ENCODE measurements around the gene GRID1.

GRID1 gene

DNA sequence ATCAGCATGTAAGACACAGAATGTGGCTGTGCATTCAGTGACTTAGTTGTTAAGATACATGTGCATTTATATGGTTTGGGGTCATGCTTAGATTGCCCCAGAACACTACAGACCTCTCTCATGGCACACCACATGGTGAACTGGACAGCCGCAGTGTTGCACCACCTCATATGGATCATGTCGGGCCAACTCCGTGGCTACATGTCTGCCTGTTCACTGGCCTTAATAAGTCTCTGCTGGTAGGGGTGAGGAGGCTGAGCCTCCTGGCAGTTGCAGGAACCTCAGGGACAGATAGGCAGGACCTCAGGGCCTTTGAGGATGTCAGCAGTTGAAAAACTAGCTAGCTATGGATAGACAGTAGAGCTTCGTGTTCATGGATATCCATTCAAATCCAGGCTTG is 751.0 kb downstream of the GRID1 start:
- no peak overlapping the region for H3K4me3 ChIP-seq (ENCODE audit: low read depth, low read length)

GRCh38 chr10:85614981-85615380 is 751.6 kb downstream of the GRID1 start:
- H3K4me3 ChIP-seq (ENCODE audit: low read depth, low read length): no peak overlapping the region

DNA sequence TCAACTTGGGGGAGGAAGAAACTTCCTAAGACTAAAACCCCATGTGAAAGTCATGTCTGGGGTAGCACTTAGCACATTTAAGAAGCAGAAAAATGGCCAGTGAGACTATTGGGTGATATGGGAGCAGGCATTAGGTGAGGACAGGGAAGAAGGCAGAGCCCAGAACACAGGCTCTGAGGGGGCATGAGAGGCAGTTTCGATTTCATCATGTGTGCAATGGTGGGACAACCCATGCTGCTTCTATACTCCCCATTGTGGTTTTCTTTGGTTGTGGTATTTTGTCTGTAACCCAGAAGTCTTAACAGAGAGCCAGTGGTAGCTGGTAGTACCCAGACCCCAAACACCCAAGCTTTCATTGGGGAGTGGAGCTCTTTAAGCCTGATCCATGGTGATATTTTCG is 752.0 kb downstream of the GRID1 start:
- H3K4me3 ChIP-seq (ENCODE audit: low read depth, low read length): no peak overlapping the region

DNA sequence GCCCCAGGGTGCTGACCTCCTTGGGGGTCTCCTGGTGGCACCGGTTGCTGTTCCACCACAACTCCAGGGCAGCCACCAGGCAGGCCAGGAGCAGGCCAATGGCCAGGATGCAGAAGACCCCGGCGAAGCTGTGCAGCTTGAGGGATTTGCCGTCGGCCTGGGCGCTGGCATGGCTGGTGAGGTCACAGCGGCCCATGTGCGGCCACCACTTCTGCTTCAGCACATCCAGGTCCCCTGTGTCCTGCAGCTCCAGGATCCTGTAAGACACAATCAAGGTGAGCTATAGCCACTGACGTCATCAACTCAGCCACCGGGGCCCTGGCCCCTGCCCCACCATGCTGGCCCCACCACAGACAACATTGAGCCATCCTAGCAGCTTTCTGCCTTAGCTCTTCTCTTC is 753.2 kb downstream of the GRID1 start:
- no peak overlapping the region for H3K4me3 ChIP-seq (ENCODE audit: low read depth, low read length)

DNA sequence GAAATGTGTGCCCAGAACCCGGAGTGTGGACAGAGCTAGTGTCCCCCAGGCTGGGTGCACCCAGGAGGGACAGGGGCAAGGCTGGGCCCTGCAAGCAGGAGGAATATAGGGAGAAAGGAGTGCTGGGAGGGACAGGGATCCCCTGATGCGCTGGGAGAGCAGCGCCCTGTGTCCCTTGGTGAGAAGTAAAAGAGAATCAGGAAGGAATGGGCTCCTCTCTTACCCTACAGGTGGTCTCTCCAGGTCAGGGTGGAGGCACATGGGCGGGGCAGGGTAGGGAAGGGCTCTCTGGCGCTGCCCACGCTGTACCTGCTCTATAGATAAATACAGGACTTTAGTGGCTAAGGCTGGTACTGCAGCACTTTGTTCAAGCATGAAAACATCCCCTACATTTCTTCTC is 753.8 kb downstream of the GRID1 start:
- H3K4me3 ChIP-seq (ENCODE audit: low read depth, low read length): no peak overlapping the region

DNA sequence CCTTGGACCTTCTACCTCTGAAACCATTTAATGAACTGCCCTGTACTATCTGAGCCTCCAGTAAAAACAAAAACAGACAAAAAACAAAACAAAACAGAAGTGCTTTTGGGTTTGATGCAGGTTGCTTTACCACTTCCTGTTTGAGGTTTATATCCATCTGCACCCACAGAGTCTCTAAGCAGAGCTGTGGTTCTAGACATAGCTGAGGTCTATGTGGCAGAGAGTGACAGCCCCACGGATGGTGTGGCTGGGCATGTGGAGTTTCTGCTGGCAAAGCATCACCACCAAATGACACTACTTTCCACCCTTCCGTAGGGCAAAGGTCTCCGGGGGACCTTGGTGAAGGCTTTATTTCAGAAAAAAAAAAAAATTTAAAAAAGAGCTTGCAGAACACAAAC is 754.2 kb downstream of the GRID1 start:
- no peak overlapping the region for H3K4me3 ChIP-seq (ENCODE audit: low read depth, low read length)

GRCh38 chr10:85611746-85612377 is 754.7 kb downstream of the GRID1 start:
- no peak overlapping the region for H3K4me3 ChIP-seq (ENCODE audit: low read depth, low read length)

DNA sequence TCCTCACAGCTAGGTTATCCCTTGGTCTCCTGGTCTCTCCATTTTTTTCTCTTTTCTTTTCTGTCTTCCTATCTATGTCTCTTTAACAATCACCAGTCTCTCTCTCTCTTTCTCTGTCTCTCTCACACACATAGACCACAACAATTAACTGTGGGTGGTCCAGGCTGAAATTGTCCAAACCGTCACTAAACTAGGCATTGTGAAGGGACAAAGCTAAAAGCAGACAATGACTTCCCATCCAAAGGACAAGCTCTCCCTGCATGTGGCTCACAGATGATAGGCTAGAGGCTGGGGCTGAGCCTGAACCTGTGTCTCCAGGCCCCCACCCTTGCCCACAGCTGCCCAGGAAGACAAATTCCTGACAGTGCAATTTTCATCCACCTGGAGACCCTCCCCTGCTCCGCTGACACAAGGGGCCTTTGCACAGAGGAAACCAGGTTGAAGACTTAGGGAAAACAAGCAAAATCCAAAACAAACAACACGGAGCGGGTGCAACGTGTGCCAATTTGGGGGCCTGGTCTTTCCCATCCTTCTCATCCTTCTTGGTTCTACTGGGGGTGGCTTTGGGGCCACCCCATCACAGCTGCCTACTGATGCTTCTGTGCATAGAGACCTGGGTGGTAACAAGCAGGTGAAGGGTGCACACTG is 755.4 kb downstream of the GRID1 start:
- H3K4me3 ChIP-seq (ENCODE audit: low read depth, low read length): no peak overlapping the region

DNA sequence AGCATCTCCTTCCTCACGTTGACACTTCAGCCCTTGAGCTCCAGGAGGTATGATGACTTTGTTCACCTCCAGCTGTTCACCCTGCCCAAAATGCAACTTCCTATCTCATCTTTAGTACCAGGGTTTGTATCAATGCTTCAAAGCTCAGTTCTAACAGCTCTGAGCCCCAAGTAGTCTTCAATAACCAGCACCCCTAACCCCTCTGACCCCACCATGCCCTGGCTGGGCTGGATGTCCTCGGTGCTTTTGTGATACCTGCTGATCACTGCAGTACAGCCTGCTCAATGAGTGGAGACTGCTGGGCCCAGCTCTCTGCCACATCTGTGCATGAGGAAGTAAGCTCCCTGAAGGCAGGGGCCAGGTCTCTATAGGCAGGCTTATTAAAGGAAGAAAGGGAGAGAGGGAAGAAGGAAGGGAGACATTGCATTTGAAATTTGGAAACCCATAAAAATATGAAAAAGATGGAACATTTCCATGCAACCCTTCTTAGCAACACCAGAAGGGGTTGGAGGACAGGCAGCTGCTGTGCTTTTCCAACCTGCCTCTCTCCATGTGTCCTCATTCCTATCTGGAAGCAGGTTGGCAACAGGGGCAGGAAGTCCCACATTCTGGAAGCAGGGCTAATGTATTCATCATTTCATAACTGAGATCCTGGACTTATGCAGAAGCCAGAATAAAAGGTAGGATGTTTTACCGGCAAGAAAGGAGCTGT is 756.1 kb downstream of the GRID1 start:
- no peak overlapping the region for H3K4me3 ChIP-seq (ENCODE audit: low read depth, low read length)

DNA sequence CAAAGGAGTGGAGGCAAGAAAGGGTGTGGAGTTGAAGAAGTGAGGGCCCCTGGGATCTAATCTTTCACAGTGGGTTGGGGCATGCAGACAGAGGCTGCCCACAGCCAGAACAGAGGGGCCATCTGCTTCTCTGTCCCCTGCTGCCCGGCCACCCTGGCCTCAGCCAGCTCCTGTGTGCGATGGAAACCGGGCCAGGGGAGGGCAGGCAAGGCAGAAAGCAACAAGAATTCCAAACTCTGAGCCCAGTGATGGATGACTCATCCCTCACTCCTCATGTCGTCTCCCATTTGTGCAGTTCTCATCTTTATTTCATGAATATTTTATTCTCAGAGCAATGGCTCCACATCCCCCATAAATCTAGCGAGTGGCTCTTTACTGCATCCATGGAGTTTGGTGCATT is 757.1 kb downstream of the GRID1 start:
- no peak overlapping the region for H3K4me3 ChIP-seq (ENCODE audit: low read depth, low read length)

- H3K4me3 ChIP-seq (ENCODE audit: low read depth, low read length): no peak overlapping the region
These were observed 757.9 kb downstream of the GRID1 start for GRCh38 chr10:85608706-85609105.

DNA sequence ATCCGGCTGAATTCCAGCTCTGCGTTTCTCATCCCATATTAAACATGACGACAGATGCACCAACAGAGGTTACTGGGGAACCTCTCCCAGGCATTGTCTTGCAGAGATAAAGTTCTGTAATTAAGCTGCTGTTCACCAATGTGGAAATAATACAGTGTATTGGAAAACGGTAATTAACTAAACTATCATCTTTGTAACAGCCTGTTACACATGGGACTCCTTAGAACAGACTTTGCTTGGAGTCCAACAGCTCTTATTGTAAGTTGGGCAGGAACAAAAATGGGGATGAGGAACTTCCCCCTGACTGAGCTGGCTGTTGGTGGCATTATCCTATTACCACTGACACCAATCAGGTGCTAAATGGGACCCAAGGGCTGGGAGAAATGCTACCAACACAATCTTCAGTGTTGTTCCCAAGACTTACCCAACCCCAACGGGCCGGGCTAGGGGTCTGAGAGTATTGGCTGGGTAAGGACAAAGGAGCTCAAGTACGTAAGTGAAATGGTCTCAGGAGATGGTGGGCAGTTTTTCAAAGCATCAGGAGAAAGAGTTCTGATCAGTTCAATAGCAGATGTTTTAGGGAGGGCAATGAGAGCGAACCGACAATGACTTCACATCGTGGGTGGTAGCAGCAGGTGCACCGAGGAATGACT is 759.4 kb downstream of the GRID1 start:
- no peak overlapping the region for H3K4me3 ChIP-seq (ENCODE audit: low read depth, low read length)

DNA sequence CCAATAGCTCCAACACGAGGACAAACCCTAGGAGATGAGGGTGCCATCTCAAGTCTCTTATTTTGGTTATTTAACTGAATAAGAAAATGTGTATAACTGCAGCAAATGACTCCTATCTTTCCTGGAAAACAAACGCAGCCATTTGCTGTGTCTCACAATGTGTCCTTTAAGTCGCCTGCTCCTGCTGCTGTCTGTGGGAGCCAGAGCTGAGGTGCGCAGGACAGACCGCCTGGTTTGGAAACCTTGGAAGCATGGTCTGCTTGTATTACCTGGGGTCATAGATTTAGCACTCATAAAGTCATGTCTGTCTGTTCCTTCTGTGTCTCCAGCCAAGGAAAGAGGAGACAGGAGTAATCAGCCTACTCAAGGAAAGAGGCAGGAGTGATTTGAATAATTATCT is 760.2 kb downstream of the GRID1 start:
- no peak overlapping the region for H3K4me3 ChIP-seq (ENCODE audit: low read depth, low read length)

DNA sequence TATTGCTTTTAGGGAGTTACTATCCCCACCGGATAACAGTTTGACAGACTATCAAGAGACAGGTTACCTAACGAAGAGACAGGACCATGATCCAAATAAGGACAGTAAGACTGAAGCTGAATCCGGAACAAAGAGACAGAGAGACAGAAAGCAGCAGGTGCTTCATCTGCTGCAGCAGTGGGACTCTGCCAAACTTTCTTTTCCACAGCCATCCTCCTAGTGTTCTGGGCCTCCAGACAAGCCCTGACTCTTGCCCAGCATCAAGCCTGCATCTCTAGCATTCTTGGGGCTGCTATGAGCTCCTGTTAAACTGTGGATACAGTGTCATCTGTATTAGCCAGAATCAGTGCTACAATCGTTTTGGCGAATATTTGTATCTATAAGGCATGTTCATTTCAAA is 761.7 kb downstream of the GRID1 start:
- no peak overlapping the region for H3K4me3 ChIP-seq (ENCODE audit: low read depth, low read length)

GRCh38 chr10:85604136-85604725 is 762.4 kb downstream of the GRID1 start:
- no peak overlapping the region for H3K4me3 ChIP-seq (ENCODE audit: low read depth, low read length)

- H3K4me3 ChIP-seq (ENCODE audit: low read depth, low read length): no peak overlapping the region
These were observed 763.2 kb downstream of the GRID1 start for GRCh38 chr10:85603151-85603940.

DNA sequence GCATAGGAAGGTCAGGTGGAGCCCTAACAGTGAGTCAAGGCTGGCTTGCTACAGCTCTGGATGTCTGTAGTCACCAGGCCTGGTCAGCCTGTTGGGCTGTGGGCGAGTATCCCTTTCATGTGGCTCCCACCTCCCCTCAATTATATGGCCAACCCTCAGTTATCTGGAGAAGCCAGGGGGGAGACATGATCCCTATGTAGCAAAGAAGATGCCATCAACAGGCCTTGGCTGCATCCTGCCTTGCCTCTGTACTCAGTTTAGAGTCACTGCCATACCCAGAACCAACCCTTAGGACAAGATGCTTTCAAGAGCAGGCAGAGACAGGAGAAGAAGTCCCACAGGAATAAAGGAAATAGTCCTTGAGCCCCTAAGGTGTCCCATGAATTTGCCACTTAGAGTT is 763.9 kb downstream of the GRID1 start:
- no peak overlapping the region for H3K4me3 ChIP-seq (ENCODE audit: low read depth, low read length)

DNA sequence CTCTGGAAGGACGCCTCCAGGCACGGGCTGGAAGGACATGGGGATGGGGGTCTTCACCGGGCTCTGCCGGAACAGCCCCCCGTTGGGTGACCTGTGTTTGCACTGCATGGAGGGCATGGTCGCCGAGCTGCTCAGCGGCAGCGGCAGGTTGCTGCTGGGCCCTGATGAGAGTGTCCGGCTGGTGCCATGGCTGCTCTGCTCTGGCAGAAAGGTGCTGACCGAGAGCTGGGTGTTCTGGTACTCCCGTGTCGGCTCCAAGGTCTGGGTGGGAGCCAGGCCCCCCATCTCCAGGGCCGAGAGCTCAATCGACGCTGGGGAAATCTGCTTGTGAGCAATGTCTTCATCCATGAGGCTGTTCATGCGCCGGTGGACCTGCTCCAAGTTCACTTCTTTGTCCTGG is 764.3 kb downstream of the GRID1 start:
- H3K4me3 ChIP-seq (ENCODE audit: low read depth, low read length): no peak overlapping the region

GRCh38 chr10:85601526-85601925 is 765.1 kb downstream of the GRID1 start:
- H3K4me3 ChIP-seq (ENCODE audit: low read depth, low read length): no peak overlapping the region

DNA sequence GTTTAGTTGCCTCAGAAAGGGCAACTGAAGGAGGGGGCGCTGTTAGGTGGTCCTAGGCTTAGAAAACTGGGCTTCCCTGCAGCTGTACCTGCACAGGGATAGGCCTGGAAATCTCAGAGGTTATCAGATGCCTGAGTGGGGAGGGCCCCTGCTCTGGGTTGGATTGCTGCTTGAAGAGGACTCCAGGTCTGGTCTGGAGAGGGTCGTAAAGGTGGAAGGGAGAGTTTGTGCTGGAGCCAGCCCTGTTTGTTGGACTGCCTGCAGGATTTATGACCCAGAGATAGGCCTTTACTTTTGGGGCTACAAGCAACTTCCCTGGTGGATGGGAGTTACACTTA is 765.9 kb downstream of the GRID1 start:
- H3K4me3 ChIP-seq (ENCODE audit: low read depth, low read length): no peak overlapping the region
